Upper lobe of left lung (tissue), 4 donors: ENCODE data around the gene TSHZ2.

Experiments
- CTCF ChIP-seq, 6 experiments: fragments of 450-650 bp in 4 of 6; fragments of 200-600 bp in 2 of 6; sonication (generic) in 2 of 6; IDR thresholded peaks; one replicate each; pipeline ENCODE4 v1.5.1; 2016 to 2019; ENCODE audit warnings: antibody characterized with exemption in 6 of 6
- EP300 ChIP-seq, 4 donors: sonication (generic); formaldehyde crosslinking; IDR thresholded peaks; one replicate each; pipeline ENCODE4 v1.5.1; 2017; ENCODE audit warnings: antibody characterized with exemption in 4 of 4, control low read depth in 2 of 4
- POLR2A ChIP-seq, 4 donors: fragments of 450-650 bp; IDR thresholded peaks; one replicate each; pipeline ENCODE4 v1.5.1; 2016 to 2017; ENCODE audit warnings: antibody characterized with exemption in 4 of 4, mild to moderate bottlenecking in 2 of 4
- POLR2AphosphoS5 ChIP-seq, 2 donors: sonication (generic); formaldehyde crosslinking; IDR thresholded peaks; one replicate each; pipeline ENCODE4 v1.5.1; 2017; ENCODE audit warnings: antibody characterized with exemption in 2 of 2

- TF ChIP-seq CTCF (IDR thresholded peaks at IDR 0.05) (no peak), EP300 (IDR thresholded peaks at IDR 0.05) (no peak), POLR2AphosphoS5 (IDR thresholded peaks at IDR 0.05) (no peak), POLR2A (IDR thresholded peaks at IDR 0.05) (no peak)
Measured at GRCh38 chr20:53283597-53283996, 311.4 kb downstream of the TSHZ2 start.
